WTC11 (cell line): ENCODE measurements around the gene RASSF3. TPM values are rescaled to one million over a fixed set of nuclear protein-coding genes. Genes with fewer than 3 reads are reported as not detected.

Experiments
- ATAC-seq: fragments of 200-7000 bp; cut with Tn5 transposase; 2 replicates; pipeline ENCODE4 v1.10.0; 2021; ENCODE audit warnings: mild to moderate bottlenecking, moderate library complexity
- CTCF ChIA-PET: fragments of 300-600 bp; sonication (Branson Sonifier 250); formaldehyde crosslinking; loops from one replicate; lab custom pipeline; 2021; ENCODE audit warnings: antibody characterized with exemption; lab: Charles Lee
- POLR2A ChIA-PET: fragments of 350-600 bp; sonication (Branson Sonifier 250); formaldehyde crosslinking; loops from one replicate; lab custom pipeline; 2021; ENCODE audit warnings: antibody characterized with exemption; lab: Charles Lee
- DNase-seq: peaks from one replicate; pipeline ENCODE4 v3.0.0; 2021; ENCODE audit warnings: low spot score
- H3K27ac Mint-ChIP-seq: 2 replicates; pipeline ENCODE4 v1.8.0; 2021; ENCODE audit warnings: mixed read lengths
- H3K27me3 Mint-ChIP-seq: 2 replicates; pipeline ENCODE4 v1.8.0; 2021; ENCODE audit warnings: low read depth, mild to moderate bottlenecking, moderate library complexity, mixed read lengths
- H3K36me3 Mint-ChIP-seq: 2 replicates; pipeline ENCODE4 v1.8.0; 2021; ENCODE audit warnings: mixed read lengths
- H3K4me1 Mint-ChIP-seq: 2 replicates; pipeline ENCODE4 v1.8.0; 2022; ENCODE audit warnings: mixed read lengths
- H3K4me3 Mint-ChIP-seq: 2 replicates; pipeline ENCODE4 v1.8.0; 2021; ENCODE audit warnings: mild to moderate bottlenecking, moderate library complexity, mixed read lengths
- H3K9me3 Mint-ChIP-seq: 2 replicates; pipeline ENCODE4 v1.8.0; 2021; ENCODE audit warnings: mixed read lengths
- CREM ChIP-seq: sonication (generic); formaldehyde crosslinking; IDR thresholded peaks from 2 replicates; pipeline ENCODE4 v1.8.1; 2022; ENCODE audit warnings: mild to moderate bottlenecking, missing genetic modification reagents, moderate library complexity
- E2F4 ChIP-seq: sonication (generic); formaldehyde crosslinking; IDR thresholded peaks from 2 replicates; pipeline ENCODE4 v1.8.1; 2022; ENCODE audit warnings: low read depth, mild to moderate bottlenecking, moderate library complexity, missing genetic modification reagents, borderline replicate concordance
- FOXK1 ChIP-seq: sonication (generic); formaldehyde crosslinking; IDR thresholded peaks from 2 replicates; pipeline ENCODE4 v1.8.0; 2022; ENCODE audit warnings: mild to moderate bottlenecking, moderate library complexity, missing genetic modification reagents
- FOXP1 ChIP-seq: sonication (generic); formaldehyde crosslinking; IDR thresholded peaks from 2 replicates; pipeline ENCODE4 v1.8.0; 2022; ENCODE audit warnings: missing genetic modification reagents, mild to moderate bottlenecking, moderate library complexity, borderline replicate concordance
- GRHL2 ChIP-seq: fragments of 250-450 bp; sonication (Bioruptor Pico); IDR thresholded peaks from 2 replicates; pipeline ENCODE4 v1.8.0; 2022; ENCODE audit warnings: mild to moderate bottlenecking, moderate library complexity; ENCODE audit not compliant: insufficient replicate concordance, severe bottlenecking
- GTF2I ChIP-seq: fragments of 250-450 bp; sonication (Bioruptor Pico); conservative IDR thresholded peaks from 2 replicates; pipeline ENCODE4 v1.4.0; 2021; ENCODE audit warnings: mild to moderate bottlenecking
- IRF1 ChIP-seq: sonication (generic); formaldehyde crosslinking; IDR thresholded peaks from 2 replicates; pipeline ENCODE4 v1.8.0; 2023; ENCODE audit warnings: missing genetic modification reagents
- IRF2 ChIP-seq: sonication (generic); formaldehyde crosslinking; IDR thresholded peaks from 2 replicates; pipeline ENCODE4 v1.8.0; 2022; ENCODE audit warnings: low read depth, missing genetic modification reagents, borderline replicate concordance
- JUN ChIP-seq: sonication (generic); formaldehyde crosslinking; IDR thresholded peaks from 2 replicates; pipeline ENCODE4 v1.8.0; 2023; ENCODE audit warnings: mild to moderate bottlenecking, missing genetic modification reagents
- MXD4 ChIP-seq: fragments of 250-450 bp; sonication (Bioruptor Pico); IDR thresholded peaks from 2 replicates; pipeline ENCODE4 v1.8.0; 2021; ENCODE audit warnings: mild to moderate bottlenecking, moderate library complexity, borderline replicate concordance
- NR1H2 ChIP-seq: sonication (generic); formaldehyde crosslinking; IDR thresholded peaks from 2 replicates; pipeline ENCODE4 v1.9.0; 2021; ENCODE audit warnings: mild to moderate bottlenecking, moderate library complexity, missing genetic modification reagents
- NR2C2 ChIP-seq: sonication (generic); formaldehyde crosslinking; IDR thresholded peaks from 2 replicates; pipeline ENCODE4 v1.8.0; 2022; ENCODE audit warnings: mild to moderate bottlenecking, missing genetic modification reagents
- SMAD3 ChIP-seq: sonication (generic); formaldehyde crosslinking; IDR thresholded peaks from 2 replicates; pipeline ENCODE4 v1.8.0; 2022; ENCODE audit warnings: missing genetic modification reagents, mild to moderate bottlenecking, borderline replicate concordance
- TEAD1 ChIP-seq: sonication (generic); formaldehyde crosslinking; IDR thresholded peaks from 2 replicates; pipeline ENCODE4 v1.8.0; 2022; ENCODE audit warnings: mild to moderate bottlenecking, missing genetic modification reagents
- TP53 ChIP-seq: sonication (generic); formaldehyde crosslinking; IDR thresholded peaks from 2 replicates; pipeline ENCODE4 v1.8.1; 2023; ENCODE audit warnings: mild to moderate bottlenecking, missing genetic modification reagents
- ZBTB21 ChIP-seq: sonication (generic); formaldehyde crosslinking; IDR thresholded peaks from 2 replicates; pipeline ENCODE4 v1.8.1; 2023; ENCODE audit warnings: mild to moderate bottlenecking, missing genetic modification reagents, borderline replicate concordance
- ZNF138 ChIP-seq: sonication (generic); formaldehyde crosslinking; conservative IDR thresholded peaks from 2 replicates; pipeline ENCODE4 v1.8.1; 2022; ENCODE audit warnings: mild to moderate bottlenecking, moderate library complexity, missing genetic modification reagents
- ZNF396 ChIP-seq: fragments of 250-450 bp; sonication (Bioruptor Pico); IDR thresholded peaks from 2 replicates; pipeline ENCODE4 v1.8.0; 2021; ENCODE audit warnings: mild to moderate bottlenecking, moderate library complexity, borderline replicate concordance
- ZNF425 ChIP-seq: fragments of 250-450 bp; sonication (Bioruptor Pico); conservative IDR thresholded peaks from 2 replicates; pipeline ENCODE4 v1.9.0; 2021; ENCODE audit warnings: mild to moderate bottlenecking
- ZNF532 ChIP-seq: fragments of 250-450 bp; sonication (Bioruptor Pico); IDR thresholded peaks from 2 replicates; pipeline ENCODE4 v1.9.0; 2021; ENCODE audit warnings: mild to moderate bottlenecking, borderline replicate concordance
- total RNA-seq: library from RNA; stranded (reverse); gene quantifications from 3 replicates; pipeline ENCODE4 v1.2.3, GENCODE V29; 2021
- TF ChIP-seq, protein P1 (sequence below): sonication (generic); formaldehyde crosslinking; IDR thresholded peaks from 2 replicates; pipeline ENCODE4 v1.8.0; 2022; ENCODE audit warnings: mild to moderate bottlenecking, missing genetic modification reagents

Gene RASSF3
- total RNA-seq, 1 experiment from 2014 or later = 54.7 TPM

- no peak overlapping the region; the same call in 1 of the 2 replicates for H3K4me3 Mint-ChIP-seq
- ChIA-PET POLR2A (no interaction called here), CTCF (interaction anchor here (0.8 kb wide), 1 partner anchor 25 kb away, joined by 3 read pairs; no protein-coding TSS in a partner anchor)
- no peaks in the 10 kb centered on the region for H3K9me3 Mint-ChIP-seq
- H3K27me3 Mint-ChIP-seq = no peaks in the 10 kb centered on the region
- no peak for TF ChIP-seq GRHL2 (CRISPR knock-in tag)
- TF ChIP-seq ZNF425 (CRISPR knock-in tag) = no peak
- no peak for TF ChIP-seq E2F4 (CRISPR knock-in tag)
- TF ChIP-seq JUN (CRISPR knock-in tag) = no peak
- TF ChIP-seq ZNF396 (CRISPR knock-in tag) = no peak
- no peak for TF ChIP-seq ZNF532 (CRISPR knock-in tag)
- TF ChIP-seq TP53 (CRISPR knock-in tag) = no peak
- no peak for TF ChIP-seq ZBTB21
- peak overlapping the region; percentile 63 for H3K27ac Mint-ChIP-seq
- ATAC-seq = no peak
- H3K4me1 Mint-ChIP-seq = peaks cover 77% of the 10 kb centered on the region
- no peak for DNase-seq
- no peaks in the 10 kb centered on the region for H3K36me3 Mint-ChIP-seq
These were observed 62.7 kb downstream of the RASSF3 start for GRCh38 chr12:64672925-64673409.

DNA sequence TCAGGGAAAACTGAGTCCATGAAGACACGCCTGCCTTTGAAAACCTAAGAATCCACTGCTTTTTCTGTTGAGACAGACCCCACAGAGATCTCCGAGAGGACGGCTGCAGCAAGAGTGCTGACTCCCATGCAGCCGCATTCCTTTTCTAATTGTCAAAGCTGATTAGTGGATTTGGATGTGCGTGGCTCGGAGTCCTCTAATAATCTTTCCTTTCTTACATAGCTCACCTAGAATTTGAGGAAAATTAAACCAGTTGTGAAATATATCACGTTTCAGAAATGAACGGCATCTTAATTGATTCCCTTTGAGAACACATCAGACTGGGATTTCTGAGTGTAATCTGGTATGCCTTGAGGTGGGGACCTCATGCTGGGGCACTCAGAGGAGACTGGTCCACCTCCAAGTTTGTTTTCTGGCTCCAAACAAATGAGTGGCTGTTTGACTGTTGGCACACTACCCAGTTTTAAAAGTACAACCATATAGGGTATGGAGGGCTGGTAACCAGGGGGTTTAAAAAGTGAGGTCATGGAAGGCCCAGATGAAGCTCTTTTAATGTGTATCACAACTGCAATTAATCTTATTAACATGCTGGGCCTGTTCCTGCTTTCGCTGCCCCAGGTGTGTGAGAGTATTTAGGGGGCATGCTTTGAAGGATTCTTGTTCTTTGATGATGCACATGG, 63.3 kb downstream of the RASSF3 start:
- peak overlapping the region; percentile 77 for H3K27ac Mint-ChIP-seq
- no peaks in the 10 kb centered on the region for H3K36me3 Mint-ChIP-seq
- peaks cover 77% of the 10 kb centered on the region for H3K4me1 Mint-ChIP-seq
- TF ChIP-seq NR1H2 (CRISPR knock-in tag) (no peak), IRF1 (no peak), SMAD3 (no peak), TP53 (CRISPR knock-in tag) (no peak), GTF2I (CRISPR knock-in tag) (no peak), FOXP1 (CRISPR knock-in tag) (no peak), CREM (CRISPR knock-in tag) (no peak), IRF2 (CRISPR knock-in tag) (no peak), TEAD1 (CRISPR knock-in tag) (no peak), FOXK1 (CRISPR knock-in tag) (no peak), MXD4 (CRISPR knock-in tag) (no peak), ZNF138 (CRISPR knock-in tag) (no peak), NR2C2 (CRISPR knock-in tag) (no peak)
- TF ChIP-seq, protein P1, sequence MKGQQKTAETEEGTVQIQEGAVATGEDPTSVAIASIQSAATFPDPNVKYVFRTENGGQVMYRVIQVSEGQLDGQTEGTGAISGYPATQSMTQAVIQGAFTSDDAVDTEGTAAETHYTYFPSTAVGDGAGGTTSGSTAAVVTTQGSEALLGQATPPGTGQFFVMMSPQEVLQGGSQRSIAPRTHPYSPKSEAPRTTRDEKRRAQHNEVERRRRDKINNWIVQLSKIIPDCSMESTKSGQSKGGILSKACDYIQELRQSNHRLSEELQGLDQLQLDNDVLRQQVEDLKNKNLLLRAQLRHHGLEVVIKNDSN (CRISPR knock-in tag) = no peak
- POLR2A ChIA-PET = no interaction called here
- no peaks in the 10 kb centered on the region for H3K27me3 Mint-ChIP-seq
- no peaks in the 10 kb centered on the region for H3K9me3 Mint-ChIP-seq
- DNase-seq = no peak
- no peak overlapping the region; the same call in 1 of the 2 replicates for H3K4me3 Mint-ChIP-seq
- CTCF ChIA-PET = no interaction called here
- ATAC-seq = peak; percentile 25
